Vagina (tissue), 2 donors: ENCODE measurements around the gene USH2A.

ENCODE experiments used
- CTCF ChIP-seq, 3 experiments: fragments of 450-650 bp in 2 of 3; fragments of 200-600 bp in 1 of 3; sonication (generic) in 1 of 3; IDR thresholded peaks; one replicate each; pipeline ENCODE4 v1.5.1; 2017 to 2019; ENCODE audit warnings: antibody characterized with exemption in 3 of 3, mild to moderate bottlenecking in 2 of 3, moderate library complexity in 2 of 3
- POLR2A ChIP-seq, 2 donors: fragments of 450-650 bp; IDR thresholded peaks; one replicate each; pipeline ENCODE4 v1.6.1; 2017; ENCODE audit warnings: antibody characterized with exemption in 2 of 2, mild to moderate bottlenecking in 2 of 2, moderate library complexity in 2 of 2
- POLR2AphosphoS5 ChIP-seq, 2 donors: sonication (generic); formaldehyde crosslinking; IDR thresholded peaks; one replicate each; pipeline ENCODE4 v1.9.0; 2017; ENCODE audit warnings: antibody characterized with exemption in 2 of 2, mild to moderate bottlenecking in 2 of 2, low read depth in 1 of 2; ENCODE audit not compliant: insufficient read depth in 1 of 2

DNA sequence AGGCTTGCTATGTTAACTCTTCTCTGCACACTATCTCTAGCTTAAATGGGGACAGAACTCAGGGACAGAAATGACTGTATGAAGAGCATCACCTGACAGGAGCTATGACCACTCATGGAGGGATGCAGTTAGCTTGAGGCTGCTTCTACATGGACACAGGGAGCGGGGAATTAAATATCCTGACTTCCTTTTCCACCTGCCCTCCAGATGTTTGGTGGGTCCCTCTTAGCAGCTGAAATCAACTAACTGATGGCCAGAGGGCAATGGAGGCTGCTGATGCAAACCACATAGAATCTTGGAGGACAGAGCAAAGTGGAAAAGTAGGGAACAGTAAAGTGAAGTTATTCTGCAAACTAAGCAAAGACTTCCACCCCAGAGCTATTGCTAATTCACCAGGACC lies 214.1 kb downstream of the USH2A start:
- no peak for TF ChIP-seq CTCF (IDR thresholded peaks at IDR 0.05)
- TF ChIP-seq POLR2A (IDR thresholded peaks at IDR 0.05): no peak
- no peak for TF ChIP-seq POLR2AphosphoS5 (IDR thresholded peaks at IDR 0.05; ENCODE audit: insufficient read depth in 1 of 2, low read depth in 1 of 2)
